ENCODE data around the gene CHST8.

CHST8 gene

DNA sequence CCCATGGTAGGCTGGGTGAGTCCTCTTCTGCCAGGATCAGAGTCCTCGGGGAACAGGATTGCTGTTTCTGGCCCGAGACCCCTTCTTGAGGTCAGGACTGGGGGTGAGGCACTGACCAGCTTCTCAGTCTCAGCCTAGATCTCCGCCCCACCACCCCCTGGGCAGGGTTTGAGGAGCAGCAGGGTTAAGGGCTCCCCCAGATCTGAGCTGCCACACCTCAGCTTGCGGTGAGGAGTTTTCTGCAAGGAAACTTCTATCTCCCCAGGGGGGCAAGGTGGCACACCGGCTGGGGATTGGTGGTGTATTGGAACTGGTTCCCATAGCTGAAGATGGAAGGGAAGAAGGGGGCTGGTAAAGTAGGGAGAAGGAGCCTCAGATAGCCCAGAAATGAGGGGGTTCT, 19.5 kb downstream of the CHST8 start:
- TF ChIP-seq, protein P1, sequence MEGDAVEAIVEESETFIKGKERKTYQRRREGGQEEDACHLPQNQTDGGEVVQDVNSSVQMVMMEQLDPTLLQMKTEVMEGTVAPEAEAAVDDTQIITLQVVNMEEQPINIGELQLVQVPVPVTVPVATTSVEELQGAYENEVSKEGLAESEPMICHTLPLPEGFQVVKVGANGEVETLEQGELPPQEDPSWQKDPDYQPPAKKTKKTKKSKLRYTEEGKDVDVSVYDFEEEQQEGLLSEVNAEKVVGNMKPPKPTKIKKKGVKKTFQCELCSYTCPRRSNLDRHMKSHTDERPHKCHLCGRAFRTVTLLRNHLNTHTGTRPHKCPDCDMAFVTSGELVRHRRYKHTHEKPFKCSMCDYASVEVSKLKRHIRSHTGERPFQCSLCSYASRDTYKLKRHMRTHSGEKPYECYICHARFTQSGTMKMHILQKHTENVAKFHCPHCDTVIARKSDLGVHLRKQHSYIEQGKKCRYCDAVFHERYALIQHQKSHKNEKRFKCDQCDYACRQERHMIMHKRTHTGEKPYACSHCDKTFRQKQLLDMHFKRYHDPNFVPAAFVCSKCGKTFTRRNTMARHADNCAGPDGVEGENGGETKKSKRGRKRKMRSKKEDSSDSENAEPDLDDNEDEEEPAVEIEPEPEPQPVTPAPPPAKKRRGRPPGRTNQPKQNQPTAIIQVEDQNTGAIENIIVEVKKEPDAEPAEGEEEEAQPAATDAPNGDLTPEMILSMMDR (IDR thresholded peaks at IDR 0.05; ENCODE audit: insufficient read depth, low read depth, low read length, missing control alignments): no peak
- H3K4me3 ChIP-seq (ENCODE audit: low read depth, low read length): no peak overlapping the region
- DNase-seq (ENCODE audit: low read depth): no peak

DNA sequence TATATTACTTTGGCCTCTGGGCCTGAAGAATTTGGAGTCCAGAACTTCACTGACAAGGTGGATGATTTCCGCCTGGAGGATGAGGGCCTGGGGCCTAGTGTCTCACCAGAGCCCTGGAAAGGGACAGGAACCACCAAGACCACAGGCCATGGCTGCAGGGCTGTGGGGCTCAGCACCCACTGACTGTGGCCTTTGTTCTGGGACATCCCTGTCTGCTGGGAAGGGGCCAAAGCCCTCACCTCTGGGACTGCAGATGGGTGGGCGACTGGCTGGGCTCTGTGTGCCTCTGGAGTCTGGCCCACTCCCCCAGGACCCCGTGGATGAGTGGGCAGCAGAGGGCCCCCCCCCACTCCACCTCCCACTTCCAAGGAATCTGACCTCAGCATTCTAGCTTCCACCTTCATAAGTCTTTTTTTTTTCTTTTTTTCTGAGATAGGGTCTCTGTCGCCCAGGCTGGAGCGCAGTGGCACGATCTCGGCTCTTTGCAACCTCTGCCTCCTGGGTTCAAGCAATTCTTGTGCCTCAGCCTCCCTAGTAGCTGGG, 20.3 kb downstream of the CHST8 start:
- TF ChIP-seq, protein P1 (IDR thresholded peaks at IDR 0.05; ENCODE audit: insufficient read depth, low read depth, low read length, missing control alignments): no peak
- no peak for DNase-seq (ENCODE audit: low read depth)
- H3K4me3 ChIP-seq (ENCODE audit: low read depth, low read length): no peak overlapping the region

DNA sequence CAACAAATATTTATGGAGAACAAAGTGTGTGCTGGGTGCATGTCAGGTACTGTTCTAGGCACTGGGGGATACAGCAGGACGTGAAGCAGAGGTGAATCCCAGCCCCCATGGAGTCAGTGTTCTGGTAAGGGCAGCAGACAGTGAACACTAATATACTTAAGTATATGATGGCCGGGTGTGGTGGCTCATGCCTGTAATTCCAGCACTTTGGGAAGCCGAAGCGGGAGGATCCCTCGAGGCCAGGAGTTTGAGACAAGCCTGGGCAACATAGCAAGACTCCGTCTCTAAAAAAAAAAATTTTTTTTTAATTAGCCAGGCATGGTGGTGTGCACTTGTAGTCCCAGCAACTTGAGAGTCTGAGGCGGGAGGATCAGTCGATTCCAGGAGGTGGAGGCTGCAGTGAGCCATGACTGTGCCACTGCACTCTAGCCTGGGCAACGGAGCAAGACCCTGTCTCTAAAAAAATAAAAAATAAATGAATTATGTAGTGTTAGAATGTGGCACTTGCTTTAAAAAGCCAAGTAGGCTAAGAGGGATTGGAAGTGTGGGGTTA, 22.6 kb downstream of the CHST8 start:
- no peak overlapping the region for H3K4me3 ChIP-seq (ENCODE audit: low read depth, low read length)
- TF ChIP-seq, protein P1 (IDR thresholded peaks at IDR 0.05; ENCODE audit: insufficient read depth, low read depth, low read length, missing control alignments): no peak
- DNase-seq (ENCODE audit: low read depth): no peak

DNA sequence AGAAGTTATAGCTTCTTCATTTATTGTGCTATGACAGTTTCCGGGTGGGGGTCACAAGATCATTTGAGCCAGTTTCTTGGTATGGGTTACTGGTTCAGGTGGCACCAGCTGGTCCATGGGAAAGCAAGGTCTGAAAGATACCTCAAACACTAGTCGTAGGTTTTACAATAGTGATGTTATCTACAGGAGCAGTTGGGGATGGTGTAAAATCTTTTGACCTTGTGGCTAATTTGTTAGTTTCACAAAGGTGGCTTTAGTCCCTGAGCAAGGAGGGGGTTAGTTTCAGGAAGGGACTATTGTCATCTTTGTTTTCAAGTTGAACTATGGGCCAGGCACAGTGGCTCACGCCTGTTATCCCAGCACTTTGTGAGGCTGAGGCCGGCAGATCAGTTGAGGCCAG, 24.6 kb downstream of the CHST8 start:
- TF ChIP-seq, protein P1 (IDR thresholded peaks at IDR 0.05; ENCODE audit: insufficient read depth, low read depth, low read length, missing control alignments): no peak
- no peak overlapping the region for H3K4me3 ChIP-seq (ENCODE audit: low read depth, low read length)

DNA sequence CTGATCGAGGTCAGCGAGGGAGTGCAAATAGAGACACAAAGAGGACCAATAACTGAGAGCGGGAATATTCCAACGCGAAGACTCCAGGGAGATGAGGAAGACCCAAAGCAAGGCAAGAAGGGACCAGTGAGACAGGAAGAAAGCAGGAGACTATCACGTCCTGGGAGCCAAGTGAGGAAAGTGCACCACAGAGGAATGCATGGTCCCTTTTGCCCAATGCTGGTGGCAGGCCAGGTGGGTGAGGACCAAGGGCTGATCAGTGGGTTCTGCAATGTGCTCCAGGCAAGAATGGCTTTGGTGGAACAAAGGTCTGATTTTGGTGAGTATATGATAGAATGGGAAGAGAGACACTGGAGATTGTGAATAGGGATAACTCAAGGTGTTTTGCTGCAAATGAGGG, 25.4 kb downstream of the CHST8 start:
- TF ChIP-seq, protein P1 (IDR thresholded peaks at IDR 0.05; ENCODE audit: insufficient read depth, low read depth, low read length, missing control alignments): no peak
- DNase-seq (ENCODE audit: low read depth): no peak
- H3K4me3 ChIP-seq (ENCODE audit: low read depth, low read length): no peak overlapping the region

More for the DNA sequence above, 24.6 kb downstream of the CHST8 start:
- no peak for DNase-seq (ENCODE audit: low read depth)

DNA sequence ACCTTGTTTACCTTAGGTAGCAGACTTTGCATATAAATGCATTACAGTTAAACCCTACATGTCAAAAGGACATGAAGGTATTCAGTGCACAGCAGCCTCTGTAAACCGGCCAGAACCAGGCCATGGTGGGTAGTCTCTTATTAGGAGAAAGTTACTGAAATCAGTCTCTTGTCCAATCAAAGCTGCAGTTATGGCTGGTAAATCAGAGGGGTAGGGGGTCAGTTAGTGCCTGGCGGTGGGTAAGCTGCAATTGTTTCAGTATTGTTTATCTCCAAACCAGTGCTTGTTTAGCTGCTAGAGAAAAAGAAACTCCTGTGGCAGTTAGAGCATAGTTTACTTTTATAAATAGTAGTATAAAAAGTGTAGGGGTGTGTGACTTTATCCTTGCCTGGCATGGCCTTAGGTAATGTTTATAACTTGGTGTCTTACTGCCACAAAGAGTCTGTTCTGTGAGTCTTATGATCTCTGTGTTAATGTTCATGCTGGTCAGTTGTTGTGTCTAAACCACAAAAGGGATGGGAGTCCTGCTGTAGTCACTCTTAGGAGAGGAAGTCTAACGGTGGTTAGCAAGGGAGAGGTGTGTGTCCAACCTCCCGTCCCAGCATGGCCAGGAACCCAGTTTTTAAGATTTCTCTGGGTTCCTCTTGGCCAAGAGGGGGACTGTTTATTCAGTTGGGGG, 28.0 kb downstream of the CHST8 start:
- H3K4me3 ChIP-seq (ENCODE audit: low read depth, low read length): no peak overlapping the region
- DNase-seq (ENCODE audit: low read depth): no peak
- TF ChIP-seq, protein P1 (IDR thresholded peaks at IDR 0.05; ENCODE audit: insufficient read depth, low read depth, low read length, missing control alignments): no peak

Data from GM12865 (cell line).